ENCODE results near the gene SLC7A8. TPM values are rescaled to one million over a fixed set of nuclear protein-coding genes. Genes with fewer than 3 reads are reported as not detected.
"Not testable (repeated sequence)": the region's sequence is repeated elsewhere in the genome, so short reads cannot be mapped to it uniquely, and the experiment has no call there.

The SLC7A8 gene
- total and polyA plus RNA-seq, 2 donors (not counting 1 experiment from before 2014, with no cell fraction given), result 1.4 to 10.2 TPM

DNA sequence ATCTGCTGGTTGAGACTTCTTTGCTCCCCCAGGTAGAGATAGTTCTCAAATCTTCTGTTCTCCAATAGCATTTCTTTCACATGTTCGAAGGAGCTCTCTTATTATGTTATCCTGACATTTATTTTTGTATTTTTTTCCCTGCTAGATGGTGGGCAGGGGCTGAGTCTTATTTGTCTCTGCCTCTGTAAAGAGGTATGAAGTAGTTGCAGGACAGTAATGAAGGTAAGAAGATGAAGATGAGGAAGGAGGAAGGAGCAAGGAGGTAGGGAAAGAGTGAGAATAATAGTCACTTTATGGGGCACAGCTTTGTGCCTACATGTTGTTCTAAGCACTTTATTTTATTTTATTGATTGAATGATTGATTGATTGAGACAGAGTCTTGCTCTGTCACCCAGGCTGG is 73.7 kb downstream of the SLC7A8 start:
- H3K27me3 ChIP-seq (ENCODE audit: control insufficient read depth, insufficient read depth, low read length), result no peaks in the 10 kb centered on the region
- no peak overlapping the region for H2AFZ ChIP-seq (ENCODE audit: low read length)
- H3K9ac ChIP-seq (ENCODE audit: insufficient read depth, low read length), result no peak overlapping the region
- no peak overlapping the region for H3K27ac ChIP-seq (ENCODE audit: insufficient read depth, low read length)
- H3K4me2 ChIP-seq (ENCODE audit: extremely low read depth, insufficient read depth, low read length), result no peak overlapping the region
- no peaks in the 10 kb centered on the region for H3K9me3 ChIP-seq (ENCODE audit: control insufficient read depth, insufficient read depth, low read depth, low read length)
- no peak overlapping the region for H3K4me3 ChIP-seq (replicated peaks in 1 of 4; ENCODE audit: control extremely low read depth in 1 of 4, insufficient read depth in 1 of 4, low read depth in 3 of 4, low read length in 4 of 4)
- no peak for DNase-seq (ENCODE audit: low read depth in 2 of 2)
- H3K79me2 ChIP-seq (ENCODE audit: control insufficient read depth, insufficient read depth, low read length), result no peaks in the 10 kb centered on the region
- H3K4me1 ChIP-seq (ENCODE audit: control insufficient read depth, extremely low read depth, insufficient read depth, low read length), result peaks cover 22% of the 10 kb centered on the region
- TF ChIP-seq, protein P1, sequence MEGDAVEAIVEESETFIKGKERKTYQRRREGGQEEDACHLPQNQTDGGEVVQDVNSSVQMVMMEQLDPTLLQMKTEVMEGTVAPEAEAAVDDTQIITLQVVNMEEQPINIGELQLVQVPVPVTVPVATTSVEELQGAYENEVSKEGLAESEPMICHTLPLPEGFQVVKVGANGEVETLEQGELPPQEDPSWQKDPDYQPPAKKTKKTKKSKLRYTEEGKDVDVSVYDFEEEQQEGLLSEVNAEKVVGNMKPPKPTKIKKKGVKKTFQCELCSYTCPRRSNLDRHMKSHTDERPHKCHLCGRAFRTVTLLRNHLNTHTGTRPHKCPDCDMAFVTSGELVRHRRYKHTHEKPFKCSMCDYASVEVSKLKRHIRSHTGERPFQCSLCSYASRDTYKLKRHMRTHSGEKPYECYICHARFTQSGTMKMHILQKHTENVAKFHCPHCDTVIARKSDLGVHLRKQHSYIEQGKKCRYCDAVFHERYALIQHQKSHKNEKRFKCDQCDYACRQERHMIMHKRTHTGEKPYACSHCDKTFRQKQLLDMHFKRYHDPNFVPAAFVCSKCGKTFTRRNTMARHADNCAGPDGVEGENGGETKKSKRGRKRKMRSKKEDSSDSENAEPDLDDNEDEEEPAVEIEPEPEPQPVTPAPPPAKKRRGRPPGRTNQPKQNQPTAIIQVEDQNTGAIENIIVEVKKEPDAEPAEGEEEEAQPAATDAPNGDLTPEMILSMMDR (conservative IDR thresholded peaks at IDR 0.05 in 1 of 2, IDR thresholded peaks at IDR 0.05 in 1 of 2; ENCODE audit: low read depth in 1 of 2, low read length in 2 of 2), result no peak
- TF ChIP-seq EZH2 (IDR thresholded peaks at IDR 0.05; ENCODE audit: low read length, missing control alignments), result no peak
- H3K36me3 ChIP-seq (ENCODE audit: control insufficient read depth, insufficient read depth, low read length), result no peaks in the 10 kb centered on the region
- no peaks in the 10 kb centered on the region for H4K20me1 ChIP-seq (ENCODE audit: control insufficient read depth, extremely low read depth, insufficient read depth, low read length)

DNA sequence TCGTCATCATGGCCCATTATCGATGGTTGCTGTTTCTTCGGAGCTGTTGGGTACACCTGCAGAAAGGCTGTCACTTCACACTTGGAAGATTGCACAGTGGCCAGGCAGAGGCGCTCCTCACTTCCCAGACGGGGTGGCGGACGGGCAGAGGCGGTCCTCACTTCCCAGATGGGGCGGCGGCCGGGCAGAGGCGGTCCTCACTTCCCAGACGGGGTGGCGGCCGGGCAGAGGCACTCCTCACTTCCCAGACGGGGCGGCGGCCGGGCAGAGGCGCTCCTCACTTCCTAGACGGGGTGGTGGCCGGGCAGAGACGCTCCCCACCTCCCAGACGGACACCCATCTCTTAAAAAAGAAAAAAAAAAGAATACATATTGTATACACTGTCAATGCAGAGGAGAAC is 75.3 kb downstream of the SLC7A8 start:
- not testable (repeated sequence) for H3K79me2 ChIP-seq (ENCODE audit: control insufficient read depth, insufficient read depth, low read length); H3K4me2 ChIP-seq (ENCODE audit: extremely low read depth, insufficient read depth, low read length); H3K4me3 ChIP-seq (replicated peaks in 1 of 4; ENCODE audit: control extremely low read depth in 1 of 4, insufficient read depth in 1 of 4, low read depth in 3 of 4, low read length in 4 of 4); H3K9ac ChIP-seq (ENCODE audit: insufficient read depth, low read length); H3K27ac ChIP-seq (ENCODE audit: insufficient read depth, low read length); H3K4me1 ChIP-seq (ENCODE audit: control insufficient read depth, extremely low read depth, insufficient read depth, low read length); H4K20me1 ChIP-seq (ENCODE audit: control insufficient read depth, extremely low read depth, insufficient read depth, low read length); H2AFZ ChIP-seq (ENCODE audit: low read length); H3K9me3 ChIP-seq (ENCODE audit: control insufficient read depth, insufficient read depth, low read depth, low read length); DNase-seq (ENCODE audit: low read depth in 2 of 2); H3K27me3 ChIP-seq (ENCODE audit: control insufficient read depth, insufficient read depth, low read length); H3K36me3 ChIP-seq (ENCODE audit: control insufficient read depth, insufficient read depth, low read length)

DNA sequence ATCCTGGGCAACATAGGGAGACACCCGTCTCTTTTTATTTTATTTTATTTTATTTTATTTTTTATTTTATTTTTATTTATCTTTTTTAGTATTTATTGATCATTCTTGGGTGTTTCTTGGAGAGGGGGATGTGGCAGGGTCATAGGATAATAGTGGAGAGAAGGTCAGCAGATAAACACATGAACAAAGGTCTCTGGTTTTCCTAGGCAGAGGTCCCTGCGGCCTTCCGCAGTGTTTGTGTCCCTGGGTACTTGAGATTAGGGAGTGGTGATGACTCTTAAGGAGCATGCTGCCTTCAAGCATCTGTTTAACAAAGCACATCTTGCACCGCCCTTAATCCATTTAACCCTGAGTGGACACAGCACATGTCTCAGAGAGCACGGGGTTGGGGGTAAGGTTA is 75.8 kb downstream of the SLC7A8 start:
- H4K20me1 ChIP-seq (ENCODE audit: control insufficient read depth, extremely low read depth, insufficient read depth, low read length); H3K36me3 ChIP-seq (ENCODE audit: control insufficient read depth, insufficient read depth, low read length); H3K27me3 ChIP-seq (ENCODE audit: control insufficient read depth, insufficient read depth, low read length); H2AFZ ChIP-seq (ENCODE audit: low read length); H3K4me3 ChIP-seq (replicated peaks in 1 of 4; ENCODE audit: control extremely low read depth in 1 of 4, insufficient read depth in 1 of 4, low read depth in 3 of 4, low read length in 4 of 4); H3K9me3 ChIP-seq (ENCODE audit: control insufficient read depth, insufficient read depth, low read depth, low read length); H3K4me2 ChIP-seq (ENCODE audit: extremely low read depth, insufficient read depth, low read length); H3K79me2 ChIP-seq (ENCODE audit: control insufficient read depth, insufficient read depth, low read length); DNase-seq (ENCODE audit: low read depth in 2 of 2); H3K27ac ChIP-seq (ENCODE audit: insufficient read depth, low read length); H3K9ac ChIP-seq (ENCODE audit: insufficient read depth, low read length); H3K4me1 ChIP-seq (ENCODE audit: control insufficient read depth, extremely low read depth, insufficient read depth, low read length): not testable (repeated sequence)

DNA sequence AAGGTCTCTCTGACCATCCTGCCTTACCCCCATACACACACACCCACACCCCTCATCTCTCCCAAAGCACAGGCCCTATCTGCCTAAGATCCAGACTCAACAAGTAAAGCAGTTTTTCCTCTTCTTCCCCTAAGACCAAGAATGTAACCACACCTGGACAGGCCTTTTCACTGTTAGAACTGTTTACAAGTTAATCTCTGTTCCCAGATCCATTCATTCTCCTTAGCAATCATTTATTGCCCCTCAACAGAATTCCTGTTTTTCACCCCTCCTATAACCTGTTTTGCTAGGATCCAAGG is 76.8 kb downstream of the SLC7A8 start:
- H3K27ac ChIP-seq (ENCODE audit: insufficient read depth, low read length), result no peak overlapping the region
- no peak overlapping the region for H3K4me2 ChIP-seq (ENCODE audit: extremely low read depth, insufficient read depth, low read length)
- DNase-seq (ENCODE audit: low read depth in 2 of 2), result no peak
- H3K27me3 ChIP-seq (ENCODE audit: control insufficient read depth, insufficient read depth, low read length), result no peaks in the 10 kb centered on the region
- no peaks in the 10 kb centered on the region for H3K36me3 ChIP-seq (ENCODE audit: control insufficient read depth, insufficient read depth, low read length)
- H3K9ac ChIP-seq (ENCODE audit: insufficient read depth, low read length), result no peak overlapping the region
- H4K20me1 ChIP-seq (ENCODE audit: control insufficient read depth, extremely low read depth, insufficient read depth, low read length), result no peaks in the 10 kb centered on the region
- no peak overlapping the region for H2AFZ ChIP-seq (ENCODE audit: low read length)
- H3K4me3 ChIP-seq (replicated peaks in 1 of 4; ENCODE audit: control extremely low read depth in 1 of 4, insufficient read depth in 1 of 4, low read depth in 3 of 4, low read length in 4 of 4), result no peak overlapping the region
- H3K9me3 ChIP-seq (ENCODE audit: control insufficient read depth, insufficient read depth, low read depth, low read length), result no peaks in the 10 kb centered on the region
- H3K79me2 ChIP-seq (ENCODE audit: control insufficient read depth, insufficient read depth, low read length), result no peaks in the 10 kb centered on the region
- no peaks in the 10 kb centered on the region for H3K4me1 ChIP-seq (ENCODE audit: control insufficient read depth, extremely low read depth, insufficient read depth, low read length)
- no peak for TF ChIP-seq EZH2 (IDR thresholded peaks at IDR 0.05; ENCODE audit: low read length, missing control alignments)
